HUES64 (cell line): ENCODE results near the gene ZNF407.
A peak's percentile ranks its signal among the peaks of the same experiment; 100 is the strongest.

ENCODE experiments used
- H3K27ac ChIP-seq: 2 replicates; pipeline ENCODE4 v1.7.0; 2013; ENCODE audit warnings: low read depth, low read length, inconsistent platforms
- H3K27me3 ChIP-seq: 2 replicates; pipeline ENCODE4 v1.6.1; 2013; ENCODE audit warnings: mild to moderate bottlenecking, low read length; ENCODE audit not compliant: insufficient read depth
- H3K36me3 ChIP-seq: 2 replicates; pipeline ENCODE4 v1.6.1; 2013; ENCODE audit warnings: mild to moderate bottlenecking, low read length; ENCODE audit not compliant: insufficient read depth
- H3K4me1 ChIP-seq: 2 replicates; pipeline ENCODE4 v1.6.1; 2013; ENCODE audit warnings: mild to moderate bottlenecking, low read length, moderate library complexity; ENCODE audit not compliant: insufficient read depth
- H3K4me3 ChIP-seq: 2 replicates; pipeline ENCODE4 v1.5.1; 2013; ENCODE audit warnings: mild to moderate bottlenecking, low read length, moderate library complexity
- H3K9ac ChIP-seq: 2 replicates; pipeline ENCODE4 v1.6.1; 2013; ENCODE audit warnings: mild to moderate bottlenecking, low read depth, low read length
- H3K9me3 ChIP-seq: 2 replicates; pipeline ENCODE4 v1.6.1; 2013; ENCODE audit warnings: low read depth, low read length; ENCODE audit not compliant: insufficient read depth
- WGBS: fragments of 150-250, 120-280 bp; methylation state at CpG from one replicate; pipeline ENCODE4 v1.1.7; 2013; ENCODE audit warnings: missing lambda C conversion rate; 5-methylcytosine and 5-hydroxymethylcytosine counted together

The ZNF407 gene

GRCh38 chr18:74914052-74914591, 316.5 kb downstream of the ZNF407 start:
- H3K27me3 ChIP-seq = no peaks in the 10 kb centered on the region
- H3K4me1 ChIP-seq = peaks cover 18% of the 10 kb centered on the region
- H3K4me3 ChIP-seq = no peak overlapping the region
- 0 out of 2 replicates have a peak overlapping the region, but pooled peaks have one; percentile 18 for H3K27ac ChIP-seq
- 84% methylated on average over 16 of the region's 17 CpGs for WGBS
- no peak overlapping the region for H3K9ac ChIP-seq
- H3K9me3 ChIP-seq = no peaks in the 10 kb centered on the region
- no peaks in the 10 kb centered on the region for H3K36me3 ChIP-seq

- Histone ChIP-seq H3K36me3 (no peaks in the 10 kb centered on the region), H3K27me3 (no peaks in the 10 kb centered on the region), H3K9me3 (no peaks in the 10 kb centered on the region), H3K27ac (no peak overlapping the region), H3K9ac (no peak overlapping the region), H3K4me1 (peaks cover 24% of the 10 kb centered on the region), H3K4me3 (no peak overlapping the region)
- 83% methylated on average over 2 of the region's 2 CpGs for WGBS
Observed at GRCh38 chr18:74914648-74915047, 317.0 kb downstream of the ZNF407 start.

GRCh38 chr18:74916773-74917393, 319.2 kb downstream of the ZNF407 start:
- H3K9ac ChIP-seq = no peak overlapping the region
- 88% methylated on average over 2 of the region's 5 CpGs for WGBS
- peaks cover 45% of the 10 kb centered on the region for H3K4me1 ChIP-seq
- H3K4me3 ChIP-seq = no peak overlapping the region
- H3K36me3 ChIP-seq = no peaks in the 10 kb centered on the region
- H3K27me3 ChIP-seq = no peaks in the 10 kb centered on the region
- H3K27ac ChIP-seq = no peak overlapping the region
- no peaks in the 10 kb centered on the region for H3K9me3 ChIP-seq

DNA sequence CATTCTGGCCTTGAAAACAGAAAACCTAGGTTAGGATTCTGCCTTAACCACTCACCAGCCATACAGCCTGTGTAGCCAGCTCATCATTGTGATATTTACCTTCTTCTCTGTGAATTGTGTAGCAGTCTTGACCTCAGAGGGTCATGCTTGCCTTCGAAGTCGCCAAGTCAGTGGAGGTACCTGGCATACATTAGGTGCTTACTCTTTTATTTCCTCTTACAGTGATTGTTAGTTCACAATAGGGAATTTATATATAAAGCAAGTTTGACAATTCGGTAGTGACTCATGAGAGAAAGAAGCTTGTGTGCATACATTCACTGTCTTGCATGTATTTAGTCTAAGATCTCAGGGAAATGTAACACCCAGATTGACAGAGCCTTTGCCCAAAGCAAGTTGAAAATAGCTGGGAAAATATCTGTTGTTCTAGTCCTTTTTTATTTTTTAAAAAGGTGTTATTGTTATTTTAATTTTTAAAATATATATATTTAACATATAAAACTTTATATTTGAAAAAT, 320.7 kb downstream of the ZNF407 start:
- Histone ChIP-seq H3K36me3 (no peaks in the 10 kb centered on the region), H3K4me3 (no peak overlapping the region), H3K9me3 (no peaks in the 10 kb centered on the region), H3K9ac (no peak overlapping the region), H3K27me3 (no peaks in the 10 kb centered on the region), H3K4me1 (peaks cover 57% of the 10 kb centered on the region), H3K27ac (no peak overlapping the region)
- WGBS = 90% methylated on average over 3 of the region's 3 CpGs

DNA sequence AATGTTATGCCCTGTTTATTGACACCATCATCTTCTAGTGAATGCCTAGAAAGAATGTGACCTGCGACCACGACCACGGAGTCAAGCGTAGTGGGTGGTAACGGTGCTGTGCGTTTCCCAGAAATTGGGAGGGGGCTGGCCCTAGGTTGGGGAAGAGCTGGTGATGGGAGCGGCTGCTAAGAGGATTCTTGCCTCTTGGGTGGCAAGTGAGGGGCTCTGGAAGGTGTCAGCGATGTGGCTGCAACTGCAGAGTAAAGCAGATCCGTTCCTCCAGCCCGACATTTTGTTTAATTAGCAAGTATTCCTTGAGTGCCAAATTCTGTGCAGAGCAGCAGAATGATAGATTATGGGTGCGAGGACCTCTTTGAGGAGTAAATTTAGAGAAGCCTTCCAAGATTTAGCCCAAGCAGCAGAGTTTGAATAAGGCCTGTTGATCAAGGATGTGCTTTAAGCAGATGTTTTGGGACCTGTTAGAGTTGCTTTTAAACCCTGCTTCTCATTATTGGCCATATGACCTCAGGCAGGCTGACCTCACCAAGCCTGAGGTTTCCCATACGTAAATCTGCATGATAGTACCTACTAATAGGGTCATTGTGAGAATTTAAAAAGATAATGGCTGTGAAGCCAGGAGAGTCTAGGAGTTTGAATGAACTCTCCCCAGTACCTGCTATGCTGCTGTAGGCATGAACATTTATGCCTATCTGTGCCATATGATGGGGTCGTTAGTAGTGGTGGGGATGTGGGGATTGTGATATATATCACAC, 323.6 kb downstream of the ZNF407 start:
- Histone ChIP-seq H3K9ac (no peak overlapping the region), H3K27me3 (no peaks in the 10 kb centered on the region), H3K4me1 (peaks cover 60% of the 10 kb centered on the region), H3K27ac (peak overlapping the region; percentile 74), H3K36me3 (no peaks in the 10 kb centered on the region), H3K9me3 (no peaks in the 10 kb centered on the region), H3K4me3 (peak overlapping the region; percentile 13; the same call in 1 of the 2 replicates)
- 58% methylated on average over 13 of the region's 13 CpGs for WGBS

- peaks cover 46% of the 10 kb centered on the region for H3K4me1 ChIP-seq
- 100% methylated on average over 1 of the region's 2 CpGs for WGBS
- H3K36me3 ChIP-seq = no peaks in the 10 kb centered on the region
- no peaks in the 10 kb centered on the region for H3K27me3 ChIP-seq
- no peak overlapping the region for H3K4me3 ChIP-seq
- no peak overlapping the region for H3K9ac ChIP-seq
- no peak overlapping the region for H3K27ac ChIP-seq
- H3K9me3 ChIP-seq = no peaks in the 10 kb centered on the region
Observed at GRCh38 chr18:74926051-74926450, 328.4 kb downstream of the ZNF407 start.

DNA sequence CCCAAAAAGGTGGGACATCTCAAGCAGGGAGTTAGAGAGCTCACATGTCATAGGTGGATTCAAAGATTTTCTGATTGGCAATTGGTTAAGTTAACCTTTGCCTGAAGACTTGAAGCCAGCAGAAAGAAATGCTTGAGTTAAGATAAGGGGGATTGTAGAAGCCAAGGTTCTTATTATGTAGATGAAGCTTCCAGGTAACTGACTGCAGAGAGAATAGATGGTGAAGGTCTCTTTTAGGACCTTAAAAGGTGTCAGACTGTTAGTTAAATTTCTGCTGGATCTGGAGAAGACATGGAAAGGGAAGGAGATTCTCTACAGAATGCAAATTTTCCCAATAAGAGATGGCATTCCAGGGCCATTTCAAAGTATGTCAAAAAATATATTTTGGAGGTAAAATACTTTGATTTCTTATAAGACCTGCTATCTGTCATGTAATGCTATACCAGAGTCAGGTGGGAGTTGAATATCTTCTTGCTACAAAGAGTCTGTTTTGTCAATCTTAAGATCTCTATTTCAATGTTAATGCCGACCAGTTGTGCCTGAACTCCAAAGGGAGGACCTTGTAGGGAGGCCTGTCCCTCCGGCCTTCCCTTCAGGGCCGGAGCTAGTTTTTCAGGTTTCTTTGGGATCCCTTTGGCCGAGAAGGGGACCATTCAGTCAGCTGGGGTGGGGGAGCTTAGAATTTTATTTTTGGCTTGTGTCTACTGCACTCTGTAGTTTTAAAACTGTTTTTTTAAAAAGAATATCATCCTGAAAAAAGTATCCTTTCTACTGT, 330.7 kb downstream of the ZNF407 start:
- no peaks in the 10 kb centered on the region for H3K9me3 ChIP-seq
- WGBS = 74% methylated on average over 4 of the region's 4 CpGs
- H3K36me3 ChIP-seq = no peaks in the 10 kb centered on the region
- no peak overlapping the region for H3K9ac ChIP-seq
- H3K27ac ChIP-seq = peak overlapping the region; percentile 7; the same call in 1 of the 2 replicates
- no peak overlapping the region for H3K4me3 ChIP-seq
- no peaks in the 10 kb centered on the region for H3K27me3 ChIP-seq
- H3K4me1 ChIP-seq = peaks cover 27% of the 10 kb centered on the region

DNA sequence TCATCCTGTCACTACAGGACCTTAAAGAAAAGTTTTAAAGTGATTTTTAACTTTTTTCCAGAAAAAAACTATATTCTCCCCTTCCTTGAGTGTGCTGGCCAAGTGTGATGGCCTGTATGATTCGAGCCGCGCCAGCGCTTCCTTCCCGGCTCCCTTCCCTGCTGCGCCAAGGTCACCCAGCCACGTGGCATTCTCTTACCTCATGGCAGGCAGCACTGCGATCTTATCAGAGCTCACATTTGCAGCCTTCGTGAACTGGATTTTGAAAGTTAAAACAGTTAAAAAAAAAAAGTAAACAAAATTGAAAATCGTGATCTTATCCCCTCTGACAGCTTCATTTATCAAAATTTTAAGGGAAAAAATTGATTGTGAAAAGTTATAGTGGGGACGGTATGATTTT, 331.4 kb downstream of the ZNF407 start:
- no peak overlapping the region for H3K9ac ChIP-seq
- peak overlapping the region; percentile 7; the same call in 1 of the 2 replicates for H3K27ac ChIP-seq
- no peaks in the 10 kb centered on the region for H3K9me3 ChIP-seq
- no peak overlapping the region for H3K4me3 ChIP-seq
- WGBS = 92% methylated on average over 10 of the region's 11 CpGs
- H3K36me3 ChIP-seq = no peaks in the 10 kb centered on the region
- no peaks in the 10 kb centered on the region for H3K27me3 ChIP-seq
- peaks cover 27% of the 10 kb centered on the region for H3K4me1 ChIP-seq

DNA sequence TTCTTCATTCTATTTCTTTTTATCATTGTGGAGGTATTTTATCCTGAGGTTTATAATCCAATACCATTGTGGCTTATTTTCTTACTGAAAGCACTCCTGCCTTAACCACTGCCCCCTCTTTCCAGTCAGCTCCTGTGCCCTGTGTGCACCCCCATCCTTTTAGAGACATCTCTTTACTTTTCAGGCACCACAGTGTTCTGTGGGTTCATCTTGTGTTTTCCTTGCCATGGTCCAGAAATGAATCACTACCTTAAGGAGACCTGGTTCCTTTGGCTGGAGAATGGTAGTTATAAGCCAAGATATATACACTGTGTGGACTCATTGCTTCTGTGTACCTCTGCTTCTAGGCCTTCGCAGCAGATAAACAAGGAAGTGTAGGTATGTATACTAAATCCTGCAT, 332.9 kb downstream of the ZNF407 start:
- Histone ChIP-seq H3K27me3 (no peaks in the 10 kb centered on the region), H3K9ac (no peak overlapping the region), H3K4me1 (peaks cover 21% of the 10 kb centered on the region), H3K27ac (no peak overlapping the region), H3K4me3 (no peak overlapping the region), H3K9me3 (no peaks in the 10 kb centered on the region), H3K36me3 (no peaks in the 10 kb centered on the region)
- WGBS = 100% methylated on average over 1 of the region's 1 CpG

DNA sequence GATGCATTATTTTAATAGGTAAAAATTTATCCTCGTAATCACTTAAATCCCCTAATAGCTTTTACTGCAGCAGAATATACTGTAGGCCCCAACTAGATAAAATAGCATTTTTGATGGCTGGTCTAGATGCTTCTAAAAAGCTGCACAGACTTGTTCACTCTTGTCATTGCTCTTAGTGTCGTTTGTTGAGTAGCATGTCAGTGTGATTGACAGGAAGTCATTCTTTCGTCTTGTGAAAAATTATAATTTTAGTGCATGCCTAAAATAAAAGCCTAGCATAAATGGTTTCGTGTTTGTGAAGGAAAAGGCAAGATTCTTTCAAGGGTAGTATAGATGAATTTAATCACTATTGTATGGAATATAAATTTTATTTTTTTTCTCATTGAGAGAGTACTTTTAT, 336.3 kb downstream of the ZNF407 start:
- Histone ChIP-seq H3K36me3 (no peaks in the 10 kb centered on the region), H3K4me3 (no peak overlapping the region), H3K27me3 (no peaks in the 10 kb centered on the region), H3K4me1 (peaks cover 8% of the 10 kb centered on the region; the same call in 1 of the 2 replicates), H3K9me3 (no peaks in the 10 kb centered on the region), H3K9ac (no peak overlapping the region), H3K27ac (no peak overlapping the region)
- WGBS = 89% methylated on average over 4 of the region's 4 CpGs

GRCh38 chr18:74935434-74935833, 337.8 kb downstream of the ZNF407 start:
- whole genome bisulfite sequencing = 78% methylated on average over 7 of the region's 7 CpGs
- Histone ChIP-seq H3K27ac (no peak overlapping the region), H3K27me3 (no peaks in the 10 kb centered on the region), H3K9me3 (no peaks in the 10 kb centered on the region), H3K4me3 (no peak overlapping the region), H3K4me1 (no peaks in the 10 kb centered on the region; the same call in 1 of the 2 replicates), H3K9ac (no peak overlapping the region), H3K36me3 (no peaks in the 10 kb centered on the region)
